DOHH2 (cell line): ENCODE results near the gene YWHAQ.
"Not testable (repeated sequence)": the region's sequence is repeated elsewhere in the genome, so short reads cannot be mapped to it uniquely, and the experiment has no call there.

ENCODE experiments used
- H3F3A ChIP-seq: fragments of 200-600 bp; sonication (generic), shearing (Covaris generic); 2 replicates; pipeline ENCODE4 v1.6.0; 2016; ENCODE audit warnings: antibody characterized with exemption, mild to moderate bottlenecking; ENCODE audit not compliant: control insufficient read depth, insufficient read depth
- H3K27ac ChIP-seq: fragments of 200-600 bp; sonication (generic); 2 replicates; pipeline ENCODE4 v1.5.1; 2014; ENCODE audit warnings: low read depth, mild to moderate bottlenecking, low read length, moderate library complexity
- H3K27me3 ChIP-seq: fragments of 200-600 bp; sonication (generic); 2 replicates; pipeline ENCODE4 v1.6.1; 2014; ENCODE audit warnings: mild to moderate bottlenecking, low read length, mixed read lengths; ENCODE audit not compliant: control insufficient read depth
- H3K36me3 ChIP-seq: fragments of 200-600 bp; sonication (generic); 2 replicates; pipeline ENCODE4 v1.6.1; 2014; ENCODE audit warnings: mild to moderate bottlenecking, low read length, moderate library complexity, mixed read lengths; ENCODE audit not compliant: control insufficient read depth
- H3K4me1 ChIP-seq: fragments of 200-600 bp; sonication (generic); 2 replicates; pipeline ENCODE4 v1.6.1; 2014; ENCODE audit warnings: mild to moderate bottlenecking, low read length, mixed read lengths; ENCODE audit not compliant: control insufficient read depth
- H3K4me2 ChIP-seq: fragments of 200-600 bp; sonication (generic); 2 replicates; pipeline ENCODE4 v1.6.0; 2014; ENCODE audit warnings: mild to moderate bottlenecking, low read length, moderate library complexity
- H3K4me3 ChIP-seq: fragments of 200-600 bp; sonication (generic); 2 replicates; pipeline ENCODE4 v1.5.1; 2014; ENCODE audit warnings: mild to moderate bottlenecking, low read length, mixed read lengths
- H3K79me2 ChIP-seq: fragments of 200-600 bp; sonication (generic); 2 replicates; pipeline ENCODE4 v1.6.1; 2014; ENCODE audit warnings: mild to moderate bottlenecking, low read length, mixed read lengths; ENCODE audit not compliant: control insufficient read depth
- H3K9me2 ChIP-seq: fragments of 200-600 bp; sonication (generic); replicated peaks from 2 replicates; pipeline ENCODE4 v1.6.1; 2014; ENCODE audit warnings: mild to moderate bottlenecking, low read length, mixed read lengths; ENCODE audit not compliant: control insufficient read depth
- H3K9me3 ChIP-seq: fragments of 200-600 bp; sonication (generic); 2 replicates; pipeline ENCODE4 v1.6.1; 2014; ENCODE audit warnings: antibody characterized with exemption, low read length, mixed read lengths; ENCODE audit not compliant: control insufficient read depth, insufficient read depth
- H4K20me1 ChIP-seq: fragments of 200-600 bp; sonication (generic); 2 replicates; pipeline ENCODE4 v1.6.0; 2014; ENCODE audit warnings: low read depth, mild to moderate bottlenecking, antibody characterized with exemption, low read length, moderate library complexity; ENCODE audit not compliant: control insufficient read depth, insufficient read depth
- EZH2phosphoT487 ChIP-seq: fragments of 200-600 bp; sonication (generic); IDR thresholded peaks from 2 replicates; pipeline ENCODE4 v1.6.1; 2017; ENCODE audit warnings: borderline replicate concordance, mild to moderate bottlenecking, antibody characterized with exemption, low read length, moderate library complexity, mixed read lengths
- TF ChIP-seq, protein P1 (sequence below): fragments of 200-600 bp; sonication (generic); IDR thresholded peaks from one replicate; pipeline ENCODE4 v1.5.1; 2014; ENCODE audit warnings: antibody characterized with exemption, mild to moderate bottlenecking, low read depth, low read length; ENCODE audit not compliant: poor library complexity, severe bottlenecking

YWHAQ gene

DNA sequence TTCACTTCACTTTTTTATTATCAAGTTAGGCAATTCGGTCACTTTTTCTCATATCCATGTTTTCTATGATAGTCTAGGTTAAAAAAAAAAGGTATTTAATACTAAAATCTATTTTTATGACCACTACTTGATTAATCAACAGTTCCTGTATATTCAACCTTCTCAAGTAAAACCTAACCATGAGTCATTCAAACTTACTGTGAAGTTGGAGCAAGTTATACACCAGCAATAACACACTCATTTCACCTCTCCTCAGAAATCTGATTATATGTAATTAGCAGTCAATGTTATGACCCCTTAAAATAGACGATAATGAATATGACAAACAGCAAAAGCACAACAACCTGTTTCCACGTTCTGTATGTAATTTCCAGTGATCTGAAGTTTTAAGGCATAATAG lies 40.2 kb downstream of the YWHAQ start:
- TF ChIP-seq, protein P1, sequence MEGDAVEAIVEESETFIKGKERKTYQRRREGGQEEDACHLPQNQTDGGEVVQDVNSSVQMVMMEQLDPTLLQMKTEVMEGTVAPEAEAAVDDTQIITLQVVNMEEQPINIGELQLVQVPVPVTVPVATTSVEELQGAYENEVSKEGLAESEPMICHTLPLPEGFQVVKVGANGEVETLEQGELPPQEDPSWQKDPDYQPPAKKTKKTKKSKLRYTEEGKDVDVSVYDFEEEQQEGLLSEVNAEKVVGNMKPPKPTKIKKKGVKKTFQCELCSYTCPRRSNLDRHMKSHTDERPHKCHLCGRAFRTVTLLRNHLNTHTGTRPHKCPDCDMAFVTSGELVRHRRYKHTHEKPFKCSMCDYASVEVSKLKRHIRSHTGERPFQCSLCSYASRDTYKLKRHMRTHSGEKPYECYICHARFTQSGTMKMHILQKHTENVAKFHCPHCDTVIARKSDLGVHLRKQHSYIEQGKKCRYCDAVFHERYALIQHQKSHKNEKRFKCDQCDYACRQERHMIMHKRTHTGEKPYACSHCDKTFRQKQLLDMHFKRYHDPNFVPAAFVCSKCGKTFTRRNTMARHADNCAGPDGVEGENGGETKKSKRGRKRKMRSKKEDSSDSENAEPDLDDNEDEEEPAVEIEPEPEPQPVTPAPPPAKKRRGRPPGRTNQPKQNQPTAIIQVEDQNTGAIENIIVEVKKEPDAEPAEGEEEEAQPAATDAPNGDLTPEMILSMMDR = no peak
- TF ChIP-seq EZH2phosphoT487 = no peak
- peaks cover 5% of the 10 kb centered on the region for H3K4me1 ChIP-seq
- peaks cover 55% of the 10 kb centered on the region for H3K79me2 ChIP-seq
- H3K27ac ChIP-seq = no peak overlapping the region
- no peaks in the 10 kb centered on the region for H3K9me2 ChIP-seq
- peaks cover 5% of the 10 kb centered on the region for H3F3A ChIP-seq
- no peaks in the 10 kb centered on the region for H3K9me3 ChIP-seq
- H3K27me3 ChIP-seq = no peaks in the 10 kb centered on the region
- no peak overlapping the region for H3K4me3 ChIP-seq
- 0 out of 2 replicates have a peak, but pooled peaks cover 3% of the 10 kb centered on the region for H4K20me1 ChIP-seq
- peaks cover 71% of the 10 kb centered on the region for H3K36me3 ChIP-seq
- H3K4me2 ChIP-seq = no peak overlapping the region

DNA sequence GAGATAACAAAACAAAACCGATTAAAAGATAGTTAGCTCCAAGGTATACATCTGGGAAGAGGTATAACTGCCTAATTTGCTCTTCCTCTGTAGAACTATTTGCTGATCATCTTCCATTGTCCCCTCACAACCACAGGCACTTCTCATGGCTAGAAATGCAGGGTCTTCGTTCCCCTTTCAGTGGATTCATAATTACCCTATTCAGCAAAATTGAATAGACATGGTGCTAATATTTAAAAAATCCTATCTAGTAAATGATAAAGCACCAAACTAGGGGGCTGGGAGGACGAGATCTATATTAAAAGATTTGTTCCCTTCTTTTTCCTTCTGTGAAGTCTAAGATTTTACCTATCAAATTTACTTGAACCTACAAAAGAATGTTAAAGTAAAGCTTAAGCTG lies 44.3 kb downstream of the YWHAQ start:
- Histone ChIP-seq H4K20me1 (no peaks in the 10 kb centered on the region), H3K4me3 (no peak overlapping the region), H3F3A (peaks cover 5% of the 10 kb centered on the region), H3K79me2 (peaks cover 14% of the 10 kb centered on the region), H3K4me1 (no peaks in the 10 kb centered on the region), H3K36me3 (peaks cover 70% of the 10 kb centered on the region), H3K27me3 (no peaks in the 10 kb centered on the region), H3K9me3 (no peaks in the 10 kb centered on the region), H3K9me2 (no peaks in the 10 kb centered on the region), H3K4me2 (no peak overlapping the region), H3K27ac (no peak overlapping the region)
- TF ChIP-seq EZH2phosphoT487 = no peak
- TF ChIP-seq, protein P1 = no peak

DNA sequence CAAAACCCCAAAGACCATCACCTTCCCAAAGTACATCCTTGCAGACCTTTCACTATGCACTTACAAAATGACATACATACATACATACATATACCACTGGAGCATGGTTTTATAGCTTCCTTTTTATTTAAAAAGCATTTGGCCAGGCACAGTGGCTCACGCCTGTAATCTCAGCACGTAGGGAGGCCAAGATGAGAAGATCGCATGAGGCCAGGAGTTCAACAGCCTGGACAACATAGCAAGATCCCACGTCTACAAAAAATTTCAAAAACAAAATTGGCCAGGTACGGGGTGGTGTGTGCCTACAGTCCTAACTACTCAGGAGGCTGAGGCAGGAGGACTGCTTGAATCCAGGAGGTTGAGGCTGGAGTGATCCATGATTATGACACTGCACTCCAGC lies 45.3 kb downstream of the YWHAQ start:
- Histone ChIP-seq H3K36me3 (peaks cover 60% of the 10 kb centered on the region), H3K79me2 (peaks cover 6% of the 10 kb centered on the region; the same call in 1 of the 2 replicates)
- TF ChIP-seq, protein P1 = no peak
- no peak for TF ChIP-seq EZH2phosphoT487

DNA sequence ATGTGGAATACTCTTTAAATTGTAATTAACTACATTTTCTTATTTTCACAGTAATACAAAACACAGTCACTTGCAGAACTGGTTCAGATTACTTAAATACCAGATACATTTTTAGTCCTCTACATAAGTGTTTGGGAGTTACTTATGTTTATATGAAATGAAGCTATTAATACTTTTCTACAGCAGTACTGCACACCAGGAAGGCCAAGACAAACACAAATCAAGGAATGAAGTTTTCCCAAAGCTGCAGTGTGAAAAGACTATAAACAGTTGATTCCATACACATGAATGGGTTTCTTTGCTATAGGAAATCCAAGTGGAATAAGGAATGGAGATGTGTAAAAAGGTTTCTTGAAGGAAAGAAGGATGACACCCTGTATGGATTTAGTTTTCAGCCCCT lies 45.9 kb downstream of the YWHAQ start:
- H4K20me1 ChIP-seq, H3K9me2 ChIP-seq, H3K4me3 ChIP-seq, H3K27ac ChIP-seq, H3K4me2 ChIP-seq, H3K9me3 ChIP-seq, H3K4me1 ChIP-seq, H3K27me3 ChIP-seq, H3K79me2 ChIP-seq: not testable (repeated sequence)
- Histone ChIP-seq H3K36me3 (peaks cover 55% of the 10 kb centered on the region), H3F3A (peaks cover 11% of the 10 kb centered on the region)

More for the DNA sequence above, 45.3 kb downstream of the YWHAQ start:
- Histone ChIP-seq H3K4me1 (no peaks in the 10 kb centered on the region), H3K9me2 (no peaks in the 10 kb centered on the region), H3K4me2 (no peak overlapping the region), H3K4me3 (no peak overlapping the region), H3F3A (peaks cover 11% of the 10 kb centered on the region), H4K20me1 (no peaks in the 10 kb centered on the region), H3K27ac (no peak overlapping the region), H3K27me3 (no peaks in the 10 kb centered on the region), H3K9me3 (no peaks in the 10 kb centered on the region)
